HG03558 (cell line): Measurements from ENCODE around the gene NR5A1.

Experiments used
- ATAC-seq: cut with Tn5 transposase; IDR thresholded peaks from one replicate; pipeline ENCODE4 v1.9.1; 2021; ENCODE audit warnings: moderate number of reproducible peaks; ENCODE audit not compliant: unreplicated experiment; ENCODE audit errors: extremely low read depth

NR5A1 gene

DNA sequence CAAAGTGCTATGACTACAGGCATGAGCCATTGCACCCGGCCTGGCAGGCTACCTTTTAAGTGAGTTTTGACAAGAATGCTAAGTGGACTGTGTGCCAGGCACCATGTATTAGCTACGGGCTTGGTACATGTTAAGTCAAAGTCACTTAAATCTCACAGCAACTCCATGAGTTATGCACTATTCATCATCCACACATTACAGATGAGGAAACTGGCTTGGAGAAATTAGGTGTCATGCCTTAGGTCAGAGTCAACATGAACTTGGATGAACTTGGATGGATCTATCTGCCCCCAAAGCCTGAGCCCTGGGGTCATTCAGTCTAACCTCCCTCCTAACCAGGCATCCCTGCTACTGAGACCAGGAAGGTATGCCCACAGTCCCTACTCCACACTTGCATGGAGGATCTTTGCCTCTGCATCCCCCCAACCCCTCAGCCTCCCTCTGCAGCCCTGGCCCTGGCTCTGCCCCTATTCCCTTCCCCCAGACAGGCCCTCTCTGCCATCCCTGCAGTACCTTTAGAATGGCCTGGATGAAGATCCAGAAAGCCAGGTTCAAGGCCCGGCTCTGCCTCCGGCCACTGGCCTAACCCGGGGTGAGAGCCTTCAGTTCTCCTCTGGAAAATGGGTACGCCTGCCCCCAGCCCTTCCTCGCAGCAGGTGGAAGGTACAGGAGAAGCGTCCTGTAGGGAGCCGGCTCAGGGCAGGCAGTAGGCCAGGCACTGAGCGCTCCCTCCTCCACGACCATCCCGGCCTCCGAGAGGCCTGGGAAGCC, 57.6 kb downstream of the NR5A1 start:
- no peak for ATAC-seq

DNA sequence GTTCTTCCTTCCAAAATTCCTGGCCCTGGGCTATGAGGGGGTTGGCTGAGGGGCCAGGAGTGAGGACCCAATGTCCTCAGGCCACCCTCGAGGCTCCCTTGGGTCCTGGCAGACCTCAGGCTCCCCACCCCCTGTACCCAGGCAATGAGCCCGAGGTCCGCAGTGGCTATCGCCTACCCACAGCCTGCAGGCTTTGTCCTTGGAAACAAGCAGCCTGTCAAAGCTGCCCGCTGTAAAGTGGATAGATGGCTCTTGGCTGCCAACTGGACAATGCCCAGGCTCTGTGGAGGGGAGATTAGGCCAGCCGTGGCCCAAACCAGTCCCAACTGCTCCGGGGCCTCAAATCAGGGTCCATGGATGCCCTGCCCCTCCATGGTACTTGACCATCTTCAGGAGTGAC, 59.2 kb downstream of the NR5A1 start:
- ATAC-seq = no peak

DNA sequence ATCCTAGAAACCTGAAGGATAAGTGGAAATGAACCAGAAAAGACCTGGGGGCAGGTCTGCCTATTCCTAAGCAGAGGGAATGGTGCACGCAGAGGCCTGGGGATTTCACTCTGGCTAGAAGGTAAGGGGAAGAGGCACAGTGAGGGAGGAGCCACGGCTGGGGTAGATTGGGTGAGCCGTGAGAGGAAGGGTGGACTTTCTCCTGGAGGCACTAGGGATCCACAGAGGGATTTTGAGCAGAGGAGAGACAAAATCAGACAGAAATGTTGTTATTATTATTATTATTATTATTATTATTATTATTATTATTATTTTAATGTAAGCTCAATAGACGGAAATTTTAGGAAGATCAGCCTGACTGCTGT, 59.9 kb downstream of the NR5A1 start:
- ATAC-seq = no peak

- no peak for ATAC-seq
Observed at GRCh38 chr9:124444166-124444565, 63.0 kb downstream of the NR5A1 start.

DNA sequence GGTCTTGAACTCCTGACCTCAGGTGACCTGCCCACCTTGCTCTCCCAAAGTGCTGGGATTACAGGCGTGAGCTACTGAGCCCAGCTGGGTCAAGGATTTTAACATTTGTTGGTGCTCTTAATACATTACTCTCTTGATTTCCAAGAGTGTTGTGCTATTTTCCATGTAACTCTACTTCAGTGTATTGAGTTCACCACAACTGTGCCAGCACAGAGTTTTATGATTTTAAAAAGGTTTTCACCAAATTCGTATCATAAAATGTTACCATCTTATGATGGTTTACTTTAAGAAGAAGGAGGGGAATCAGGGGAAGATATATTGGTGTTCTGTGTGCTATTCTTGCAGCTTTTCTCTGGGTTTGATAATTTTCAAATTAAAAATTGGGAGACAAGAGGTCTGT, 63.6 kb downstream of the NR5A1 start:
- ATAC-seq = no peak

DNA sequence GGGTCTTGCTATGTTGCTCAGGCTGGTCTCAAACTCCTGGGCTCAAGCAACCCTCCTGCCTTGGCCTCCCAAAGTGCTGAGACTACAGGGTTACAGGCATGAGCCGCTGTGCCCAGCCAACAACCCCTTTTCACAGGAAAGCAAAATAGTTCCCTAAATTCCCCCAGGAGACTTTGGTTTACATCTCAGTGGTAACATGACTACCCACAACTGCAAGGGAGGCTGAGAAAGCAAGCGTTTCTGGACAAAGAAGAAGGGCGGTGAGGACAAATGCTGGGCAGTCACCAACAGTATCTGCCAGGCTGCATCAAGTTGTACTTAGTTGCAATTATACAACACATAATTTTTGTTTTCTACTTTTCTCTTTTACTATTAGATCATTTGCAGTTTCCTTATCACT, 64.4 kb downstream of the NR5A1 start:
- no peak for ATAC-seq

DNA sequence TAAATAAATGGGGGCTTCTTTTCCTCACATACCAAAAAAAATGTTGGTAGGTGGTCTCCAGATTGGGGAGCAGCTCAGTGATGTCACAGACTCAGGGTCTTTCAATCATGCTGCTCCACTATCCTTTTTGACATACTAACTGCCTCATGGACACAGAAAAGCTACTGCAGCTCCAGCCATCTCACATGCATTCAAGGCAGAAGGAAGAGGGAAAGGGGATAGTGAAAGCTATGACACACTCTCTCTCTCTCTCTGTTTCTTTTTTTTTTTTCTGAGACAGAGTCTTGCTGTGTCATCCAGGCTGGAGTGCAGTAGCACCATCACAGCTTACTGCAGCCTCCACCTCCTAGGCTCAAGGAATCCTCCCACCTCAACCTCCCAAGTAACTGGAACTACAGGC, 64.8 kb downstream of the NR5A1 start:
- no peak for ATAC-seq

GRCh38 chr9:124441291-124441690, 65.9 kb downstream of the NR5A1 start:
- ATAC-seq = no peak

- ATAC-seq = no peak
Observed at GRCh38 chr9:124440786-124441185, 66.4 kb downstream of the NR5A1 start.

GRCh38 chr9:124439686-124440243, 67.4 kb downstream of the NR5A1 start:
- ATAC-seq = no peak

- ATAC-seq = no peak
Observed at GRCh38 chr9:124439086-124439485, 68.1 kb downstream of the NR5A1 start.

- ATAC-seq = no peak
Observed at GRCh38 chr9:124438091-124438490, 69.1 kb downstream of the NR5A1 start.

GRCh38 chr9:124437086-124437485, 70.1 kb downstream of the NR5A1 start:
- no peak for ATAC-seq

DNA sequence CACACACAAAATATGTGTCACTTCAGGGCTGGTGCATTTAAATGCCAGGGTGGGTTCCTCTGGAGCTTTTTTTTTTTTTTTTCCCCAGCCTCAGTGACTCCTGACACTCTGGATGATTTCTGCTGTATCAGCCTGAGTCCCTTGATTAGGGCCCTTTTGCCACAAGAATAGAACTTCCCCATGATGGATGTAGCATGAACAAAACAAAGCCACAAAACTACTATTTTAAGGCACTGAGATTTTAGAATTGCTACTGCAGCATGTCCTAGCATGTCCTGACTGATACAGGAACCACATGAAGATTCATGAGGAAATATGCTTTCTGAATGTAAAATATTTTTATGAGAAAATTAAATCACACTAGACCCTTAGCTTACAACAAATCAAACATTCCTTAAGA, 70.9 kb downstream of the NR5A1 start:
- no peak for ATAC-seq
